Pancreas (tissue), 10 donors: Measurements from ENCODE around the gene LRRTM3. TPM values are rescaled to one million over a fixed set of nuclear protein-coding genes. Genes with fewer than 3 reads are reported as not detected.

Experiments used
- ATAC-seq, 4 donors: fragments of 200-7000 bp; cut with Tn5 transposase; one replicate each; pipeline versions ENCODE4 v1.8.0 to v1.9.1; 2020; ENCODE audit warnings: mild to moderate bottlenecking in 4 of 4, moderate library complexity in 4 of 4
- DNase-seq, 6 donors: peaks; one replicate each; pipeline ENCODE4 v3.0.0-alpha.2; 2020
- FAIRE-seq: peaks from 2 replicates; lab custom pipeline; 2012; peaks lifted over from hg19 to GRCh38; lab: Jason Lieb, UNC
- H3K27ac ChIP-seq, 4 donors: fragments of 200-600 bp; sonication (generic); 1 replicate in 3 of 4; 2 replicates in 1 of 4; pipeline versions ENCODE4 v1.5.0 to v1.8.0; 2020
- H3K27me3 ChIP-seq, 4 donors: fragments of 200-600 bp; one replicate each; pipeline ENCODE4 v1.8.0; 2021
- H3K36me3 ChIP-seq, 3 donors: fragments of 200-600 bp; sonication (generic) in 1 of 3; one replicate each; pipeline versions ENCODE4 v1.5.0 to v1.8.0; 2020 to 2021
- H3K4me1 ChIP-seq, 3 donors: fragments of 200-600 bp; one replicate each; pipeline ENCODE4 v1.8.0; 2021
- H3K4me3 ChIP-seq, 4 donors: fragments of 200-600 bp; sonication (generic) in 2 of 4; one replicate each; pipeline versions ENCODE4 v1.5.0 to v1.8.0; 2020 to 2021
- H3K9me3 ChIP-seq, 4 donors: fragments of 200-600 bp; one replicate each; pipeline ENCODE4 v1.8.0; 2021
- WGBS, 2 donors: extraction: QIAGEN DNeasy Blood & Tissue Kit; methylation state at CpG; one replicate each; pipeline ENCODE4 v1.1.7; 2013; 5-methylcytosine and 5-hydroxymethylcytosine counted together
- intact Hi-C, 3 donors: fragments of 100-400 bp; cut with DNase I; formaldehyde crosslinking; loops; one replicate each; pipeline versions ENCODE4 v1.11.1 to v1.14.2; 2022
- polyA plus RNA-seq, 2 donors: library from polyadenylated mRNA; stranded (reverse); fragments of 200-250 nt; gene quantifications; one replicate each; pipeline ENCODE4 v1.2.3, GENCODE V29; 2013
- total RNA-seq, 6 donors: library from RNA; stranded (reverse); fragmentation: NEBNext Ultra II Directional in 4 of 6; extraction: Animal tissue kit (Norgen Biotek cat#: 25700) in 4 of 6; gene quantifications; one replicate each; pipeline versions ENCODE4 v1.2.1 to v1.2.4, GENCODE V29; 2021 to 2023
- TF ChIP-seq, protein P1 (sequence below), 4 donors: fragments of 200-600 bp; sonication (generic) in 3 of 4; IDR thresholded peaks; one replicate each; pipeline versions ENCODE4 v1.5.0 to v1.8.0; 2021; ENCODE audit warnings: antibody characterized with exemption in 4 of 4
- donor health status: healthy with polysubstance abuse.
- donor health status: DM: no; HTN: no; CAD: no; lungs with moderate emphysema.
- donor health status: DM: no; HTN: no; CAD: no.
- donor health status: control.
- donor health status: control.
- donor health status: Bipolar disorder and iron deficiency.
- donor health status: DM: yes; HTN: yes; CAD: no.
- donor health status: DM: no; HTN: no; CAD: no.
- donor health status: DM: no; HTN: no; CAD: no.
- donor health status: DM: yes; HTN: yes; CAD: no.

The LRRTM3 gene
- total and polyA plus RNA-seq, 8 donors = 0.25 to 2.5 (median 0.72) TPM

DNA sequence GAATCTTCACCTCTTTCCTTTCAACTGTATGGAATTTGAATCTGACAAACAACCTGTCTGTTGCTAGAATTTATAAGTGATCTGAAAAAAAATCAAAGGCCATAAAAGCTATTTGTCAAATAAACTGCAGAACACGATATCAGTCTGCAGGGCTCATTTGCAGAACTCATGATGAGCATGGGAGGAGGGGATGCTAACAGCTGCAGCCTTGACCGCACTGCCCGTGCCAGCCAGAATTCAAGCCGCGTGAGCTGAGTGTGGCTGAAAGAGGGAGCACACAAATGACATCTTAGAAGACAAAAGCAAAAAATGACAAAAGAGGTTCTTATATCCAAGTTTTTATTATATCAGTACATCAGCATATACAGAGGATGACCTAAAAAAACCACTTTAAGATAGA lies 15.7 kb downstream of the LRRTM3 start:
- Histone ChIP-seq H3K9me3 (no peaks in the 10 kb centered on the region), H3K27ac (no peak overlapping the region), H3K36me3 (no peaks in the 10 kb centered on the region), H3K4me1 (no peaks in the 10 kb centered on the region), H3K4me3 (no peak overlapping the region), H3K27me3 (no peaks in the 10 kb centered on the region)
- no peak for DNase-seq
- TF ChIP-seq, protein P1, sequence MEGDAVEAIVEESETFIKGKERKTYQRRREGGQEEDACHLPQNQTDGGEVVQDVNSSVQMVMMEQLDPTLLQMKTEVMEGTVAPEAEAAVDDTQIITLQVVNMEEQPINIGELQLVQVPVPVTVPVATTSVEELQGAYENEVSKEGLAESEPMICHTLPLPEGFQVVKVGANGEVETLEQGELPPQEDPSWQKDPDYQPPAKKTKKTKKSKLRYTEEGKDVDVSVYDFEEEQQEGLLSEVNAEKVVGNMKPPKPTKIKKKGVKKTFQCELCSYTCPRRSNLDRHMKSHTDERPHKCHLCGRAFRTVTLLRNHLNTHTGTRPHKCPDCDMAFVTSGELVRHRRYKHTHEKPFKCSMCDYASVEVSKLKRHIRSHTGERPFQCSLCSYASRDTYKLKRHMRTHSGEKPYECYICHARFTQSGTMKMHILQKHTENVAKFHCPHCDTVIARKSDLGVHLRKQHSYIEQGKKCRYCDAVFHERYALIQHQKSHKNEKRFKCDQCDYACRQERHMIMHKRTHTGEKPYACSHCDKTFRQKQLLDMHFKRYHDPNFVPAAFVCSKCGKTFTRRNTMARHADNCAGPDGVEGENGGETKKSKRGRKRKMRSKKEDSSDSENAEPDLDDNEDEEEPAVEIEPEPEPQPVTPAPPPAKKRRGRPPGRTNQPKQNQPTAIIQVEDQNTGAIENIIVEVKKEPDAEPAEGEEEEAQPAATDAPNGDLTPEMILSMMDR (IDR thresholded peaks at IDR 0.05) = no peak
- intact Hi-C loops = no loop called here
- ATAC-seq = peak in 1 of 4 donors; percentile 48
- WGBS, 2 donors = 18 to 25% methylated on average over 5 of the region's 5 CpGs
- FAIRE-seq = no peak

DNA sequence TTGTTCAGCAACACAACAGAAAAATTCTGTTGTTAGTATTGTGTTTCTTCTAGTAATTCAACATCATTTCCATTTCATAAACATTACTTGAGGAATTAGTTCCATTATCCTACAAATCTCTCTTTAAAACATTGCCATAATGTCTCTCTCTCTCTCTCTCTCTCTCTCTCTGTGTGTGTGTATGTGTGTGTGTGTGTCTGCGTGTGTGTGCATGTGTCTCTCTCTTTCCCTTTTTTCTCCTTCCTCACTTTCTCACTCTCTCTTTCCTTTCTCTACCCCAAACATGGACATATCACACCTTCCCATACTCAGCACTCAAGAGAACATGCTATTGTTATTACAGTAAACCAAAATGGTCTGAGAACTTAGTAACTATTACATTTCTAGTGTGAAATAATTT lies 16.6 kb downstream of the LRRTM3 start:
- TF ChIP-seq, protein P1 (IDR thresholded peaks at IDR 0.05) = no peak
- H3K4me1 ChIP-seq = no peaks in the 10 kb centered on the region
- no peaks in the 10 kb centered on the region for H3K36me3 ChIP-seq
- WGBS, 2 donors = 71 to 100% methylated on average over 1 of the region's 1 CpG
- intact Hi-C loops = no loop called here
- ATAC-seq (no peak), DNase-seq (no peak), FAIRE-seq (no peak)
- no peak overlapping the region for H3K27ac ChIP-seq
- no peaks in the 10 kb centered on the region for H3K27me3 ChIP-seq
- H3K9me3 ChIP-seq = no peaks in the 10 kb centered on the region
- no peak overlapping the region for H3K4me3 ChIP-seq

DNA sequence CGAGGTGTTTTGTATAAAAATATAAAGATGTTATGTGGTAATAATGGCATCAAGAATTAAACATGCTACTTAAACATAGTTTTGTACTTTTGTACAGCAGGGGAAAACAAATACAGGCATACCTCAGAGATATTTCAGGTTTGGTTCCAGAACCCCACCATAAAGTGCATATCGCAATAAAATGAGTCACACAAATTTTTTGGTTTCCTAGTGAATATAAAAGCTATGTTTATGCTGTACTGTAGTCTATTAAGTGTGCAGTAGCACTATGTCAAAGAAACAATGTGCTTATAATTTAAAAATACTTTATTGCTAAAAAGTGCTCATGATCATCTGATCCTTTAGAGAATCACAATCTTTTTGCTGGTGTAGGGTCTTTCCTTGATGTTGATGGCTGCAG lies 17.8 kb downstream of the LRRTM3 start:
- WGBS, 2 donors = 64 to 89% methylated on average over 2 of the region's 2 CpGs
- Histone ChIP-seq H3K36me3 (no peaks in the 10 kb centered on the region), H3K27ac (no peak overlapping the region), H3K4me3 (no peak overlapping the region), H3K4me1 (no peaks in the 10 kb centered on the region), H3K9me3 (no peaks in the 10 kb centered on the region), H3K27me3 (no peaks in the 10 kb centered on the region)
- no peak for DNase-seq
- ATAC-seq = no peak
- FAIRE-seq = no peak
- intact Hi-C loops = no loop called here
- TF ChIP-seq, protein P1 (IDR thresholded peaks at IDR 0.05) = no peak

DNA sequence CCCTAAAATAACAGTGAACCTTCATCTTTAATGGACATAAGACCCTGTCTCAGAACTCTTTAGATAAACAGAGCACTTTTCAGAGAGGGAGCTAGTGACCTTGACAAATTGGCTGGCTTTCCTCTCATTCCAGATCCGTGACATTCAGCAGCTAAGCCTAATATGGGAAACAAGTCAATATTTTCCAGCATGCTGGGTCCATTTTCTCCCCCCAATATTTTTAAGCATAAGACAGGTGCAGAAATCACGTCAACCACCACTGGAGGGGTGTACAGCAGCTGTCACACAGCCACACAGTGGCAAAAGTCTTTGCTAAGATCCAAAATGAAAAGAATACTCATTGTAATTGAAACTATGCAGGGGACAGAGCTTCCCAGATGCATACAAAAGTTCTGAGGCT lies 26.1 kb downstream of the LRRTM3 start:
- TF ChIP-seq, protein P1 (IDR thresholded peaks at IDR 0.05) = no peak
- Histone ChIP-seq H3K27ac (no peak overlapping the region), H3K9me3 (no peaks in the 10 kb centered on the region), H3K4me3 (no peak overlapping the region), H3K27me3 (no peaks in the 10 kb centered on the region), H3K4me1 (no peaks in the 10 kb centered on the region), H3K36me3 (no peaks in the 10 kb centered on the region)
- WGBS, 2 donors = 10 to 13% methylated on average over 2 of the region's 2 CpGs
- no peak for DNase-seq
- no peak for ATAC-seq
- intact Hi-C loops = no loop called here
- no peak for FAIRE-seq

DNA sequence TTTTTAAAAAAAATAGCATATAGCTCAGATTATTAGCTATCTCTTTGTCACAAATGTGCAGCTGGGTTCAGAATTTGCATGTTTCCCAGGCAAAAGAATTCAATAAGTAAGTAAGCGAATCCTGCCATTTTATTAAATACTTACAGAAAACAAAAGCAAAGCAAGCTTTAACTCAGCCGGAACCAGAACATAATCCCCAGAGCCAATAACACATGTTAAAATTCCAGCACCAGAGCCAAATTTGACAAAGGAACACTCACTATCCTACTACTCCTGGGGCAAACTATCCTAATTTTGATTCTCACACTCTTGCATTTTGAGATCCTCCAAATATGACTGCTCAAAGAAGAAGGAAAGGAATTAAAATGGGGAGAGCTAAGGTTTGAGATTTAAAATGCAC lies 32.6 kb downstream of the LRRTM3 start:
- Histone ChIP-seq H3K9me3 (no peaks in the 10 kb centered on the region), H3K36me3 (no peaks in the 10 kb centered on the region), H3K4me1 (no peaks in the 10 kb centered on the region), H3K27me3 (no peaks in the 10 kb centered on the region), H3K4me3 (no peak overlapping the region), H3K27ac (no peak overlapping the region)
- DNase-seq = no peak
- no peak for FAIRE-seq
- TF ChIP-seq, protein P1 (IDR thresholded peaks at IDR 0.05) = no peak
- intact Hi-C loops = no loop called here
- ATAC-seq = no peak
- 82 to 87% methylated on average over 2 of the region's 2 CpGs for WGBS, 2 donors
